CD4-positive, alpha-beta T cell treated with Interleukin-4 for 4 hours (primary cell): Measurements from ENCODE around the gene TFAP2B.

ENCODE experiments used
- DNase-seq: peaks from one replicate; pipeline ENCODE4 v3.0.0-alpha.2; 2020

Gene TFAP2B

DNA sequence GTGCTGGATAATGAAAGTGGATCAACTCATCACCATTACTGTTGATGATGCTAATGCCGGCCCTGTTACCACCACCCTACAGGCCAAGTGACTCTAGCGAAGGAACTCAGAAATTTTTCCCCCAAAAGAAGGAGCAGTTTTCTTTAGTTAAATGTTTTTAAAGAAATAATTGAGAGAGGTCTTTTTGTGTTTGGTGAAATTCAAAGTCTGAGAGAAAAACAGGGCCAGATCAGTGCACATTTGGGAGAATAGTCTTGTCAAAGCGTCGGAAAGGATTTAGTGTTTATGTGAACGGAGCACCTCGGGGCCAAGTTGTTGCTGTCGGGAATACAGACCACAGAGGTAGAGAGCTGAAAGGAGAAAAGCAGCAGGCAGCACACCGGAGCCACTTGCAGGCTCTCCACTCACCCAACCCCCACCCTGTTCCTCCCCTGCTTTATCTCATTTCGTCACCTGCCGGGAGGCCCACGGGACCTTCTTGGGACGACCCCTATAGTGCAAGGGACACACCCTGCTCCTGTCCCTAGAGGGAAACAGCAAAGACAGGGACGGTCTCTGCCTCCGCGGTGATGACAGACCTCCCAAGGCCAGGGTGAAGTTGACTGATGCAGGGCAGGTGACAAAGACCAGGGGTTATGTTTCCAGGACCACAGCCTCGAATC is 6.8 kb downstream of the TFAP2B start:
- no peak for DNase-seq

- no peak for DNase-seq
Observed at GRCh38 chr6:50826037-50826761, 7.5 kb downstream of the TFAP2B start.

- no peak for DNase-seq
Observed at GRCh38 chr6:50826803-50827202, 8.1 kb downstream of the TFAP2B start.

DNA sequence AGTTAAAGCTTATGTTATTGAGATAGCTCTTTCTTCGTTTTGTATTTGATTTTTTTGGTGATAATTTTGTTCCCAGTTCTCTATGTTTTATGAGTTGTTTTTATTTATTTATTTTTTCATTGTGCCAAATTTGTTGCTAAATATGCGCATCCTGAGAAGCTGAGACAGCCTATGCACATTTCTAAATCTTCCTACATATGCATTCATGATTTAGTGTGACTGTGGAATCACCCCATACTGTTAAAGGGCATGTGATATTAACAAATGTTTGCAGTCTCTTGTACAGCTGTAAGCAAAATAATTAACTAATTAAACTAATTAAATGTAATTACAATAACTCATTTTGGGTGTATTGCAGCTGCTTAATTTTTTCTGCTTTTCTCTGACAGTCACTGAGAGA is 10.4 kb downstream of the TFAP2B start:
- DNase-seq = no peak

- DNase-seq = no peak
Observed at GRCh38 chr6:50829898-50830444, 11.3 kb downstream of the TFAP2B start.

DNA sequence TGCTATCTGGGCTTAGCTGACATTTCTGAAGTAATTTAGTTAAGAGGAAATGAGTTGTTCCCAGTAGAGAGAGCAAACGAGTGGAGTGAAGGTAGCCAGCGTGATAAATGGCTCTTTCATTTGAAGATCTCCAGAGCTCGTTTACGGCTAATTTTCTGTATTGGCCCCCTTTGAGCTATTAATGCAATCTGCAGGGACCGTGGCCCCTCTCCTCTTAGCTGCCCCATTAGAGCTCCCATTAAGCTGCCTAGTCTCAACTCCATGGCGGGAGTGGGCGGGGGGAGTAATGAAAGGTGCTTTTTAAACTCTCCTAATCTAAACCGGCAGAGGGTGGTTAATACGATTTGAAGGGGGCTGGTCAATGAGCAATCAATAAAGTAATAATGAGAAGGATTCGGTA is 12.5 kb downstream of the TFAP2B start:
- DNase-seq = no peak

GRCh38 chr6:50832912-50833311 is 14.2 kb downstream of the TFAP2B start:
- DNase-seq = no peak

DNA sequence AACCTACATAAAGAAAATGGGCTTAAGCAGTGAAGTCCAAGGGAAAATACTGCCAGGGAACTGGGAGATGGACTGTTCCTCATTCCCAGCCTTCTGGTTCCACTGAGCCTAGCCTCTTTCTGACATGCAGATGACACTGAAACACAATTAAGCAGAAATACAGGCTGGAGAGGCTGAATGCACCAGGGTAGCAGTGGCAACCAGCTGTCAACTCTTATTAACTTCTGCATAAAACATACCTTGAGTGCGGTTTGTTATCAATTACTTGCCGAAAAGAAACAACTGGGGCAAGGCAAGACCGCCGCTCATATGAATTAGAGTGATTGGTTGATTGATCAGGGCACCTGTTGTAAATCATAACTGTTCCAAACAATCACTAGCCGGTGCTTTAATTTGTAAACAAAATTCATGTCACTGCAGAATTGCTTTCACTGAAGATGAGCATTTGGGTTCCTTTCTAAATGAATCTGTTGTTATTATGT is 16.3 kb downstream of the TFAP2B start:
- no peak for DNase-seq

GRCh38 chr6:50836231-50836630 is 17.6 kb downstream of the TFAP2B start:
- no peak for DNase-seq

DNA sequence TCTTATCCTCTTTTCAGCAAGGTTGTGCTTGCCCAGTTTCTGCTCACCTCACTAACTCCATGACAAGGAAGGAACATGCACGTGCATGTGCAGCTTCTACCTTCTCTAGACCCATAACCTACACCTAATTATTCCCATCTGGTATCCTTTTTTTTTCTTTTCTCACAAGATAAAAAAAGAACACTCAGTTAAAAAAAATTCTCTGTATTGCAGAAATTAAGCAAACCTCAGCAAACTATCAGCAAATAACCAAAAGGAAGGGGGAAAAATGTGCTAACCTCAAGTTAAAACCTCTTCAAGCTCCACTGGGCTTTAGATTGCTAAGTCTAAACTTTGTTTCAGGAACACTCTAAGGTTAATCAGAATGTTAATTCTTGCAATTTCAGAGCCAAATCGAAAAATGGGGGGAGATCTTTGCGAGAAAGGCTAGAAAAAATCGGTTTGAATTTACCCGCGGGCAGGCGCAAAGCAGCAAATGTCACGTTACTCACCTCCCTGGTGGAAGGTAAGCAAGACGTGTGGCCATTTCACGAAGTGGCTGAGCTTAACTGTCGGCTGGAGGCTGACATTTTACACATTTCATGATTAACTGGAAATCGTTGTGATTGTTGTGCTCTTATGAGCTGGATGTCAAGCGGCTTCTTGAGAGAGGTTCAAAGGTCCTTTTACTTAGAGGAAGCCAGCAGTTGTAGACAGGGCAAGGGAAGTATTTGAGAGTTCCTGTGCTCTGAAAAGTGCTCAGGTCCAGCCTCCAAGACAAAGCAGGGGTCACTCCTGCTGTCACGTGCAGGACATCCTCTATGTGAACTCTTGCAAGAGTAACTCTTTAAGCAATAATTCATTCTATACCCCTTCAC is 19.1 kb downstream of the TFAP2B start:
- no peak for DNase-seq

- DNase-seq = no peak
Observed at GRCh38 chr6:50840112-50840810, 21.6 kb downstream of the TFAP2B start.

- DNase-seq = no peak
Observed at GRCh38 chr6:50840811-50841192, 22.1 kb downstream of the TFAP2B start.

GRCh38 chr6:50842446-50842845 is 23.8 kb downstream of the TFAP2B start:
- no peak for DNase-seq

GRCh38 chr6:50842861-50843384 is 24.3 kb downstream of the TFAP2B start:
- no peak for DNase-seq

- DNase-seq = no peak
Observed at GRCh38 chr6:50843842-50844241, 25.2 kb downstream of the TFAP2B start.

DNA sequence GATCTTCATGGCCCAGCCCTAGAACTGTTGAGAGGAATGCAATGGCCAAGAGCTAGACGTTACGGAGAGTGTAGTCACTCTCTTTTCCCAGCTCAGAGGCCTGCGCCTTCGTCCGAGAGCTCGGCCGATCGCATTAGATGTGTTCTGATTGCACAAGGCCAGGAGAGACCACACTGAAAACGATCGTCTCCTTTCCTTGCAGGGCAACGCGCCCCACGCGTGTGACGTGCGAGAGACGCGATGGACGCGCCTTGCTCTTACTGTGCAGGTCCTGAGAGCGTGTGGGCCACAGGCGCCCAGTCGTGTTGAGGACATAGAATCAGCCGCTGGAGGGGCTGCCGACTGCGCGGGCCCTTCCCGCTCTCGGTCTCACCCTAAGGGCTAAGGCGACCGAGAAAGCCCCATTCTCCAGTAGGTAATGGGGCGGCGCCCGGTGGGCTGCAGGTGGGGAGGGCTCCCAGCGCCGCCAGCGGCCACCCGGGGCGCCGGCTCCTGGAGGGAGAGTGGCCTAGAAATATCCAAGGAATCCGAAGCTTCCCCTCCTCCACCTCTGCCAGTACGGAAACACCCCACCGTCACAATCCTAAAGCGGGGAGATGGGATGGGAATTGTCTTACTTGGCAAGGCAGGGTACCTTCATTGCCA is 26.9 kb downstream of the TFAP2B start:
- no peak for DNase-seq

- DNase-seq = no peak
Observed at GRCh38 chr6:50846144-50846851, 27.6 kb downstream of the TFAP2B start.

DNA sequence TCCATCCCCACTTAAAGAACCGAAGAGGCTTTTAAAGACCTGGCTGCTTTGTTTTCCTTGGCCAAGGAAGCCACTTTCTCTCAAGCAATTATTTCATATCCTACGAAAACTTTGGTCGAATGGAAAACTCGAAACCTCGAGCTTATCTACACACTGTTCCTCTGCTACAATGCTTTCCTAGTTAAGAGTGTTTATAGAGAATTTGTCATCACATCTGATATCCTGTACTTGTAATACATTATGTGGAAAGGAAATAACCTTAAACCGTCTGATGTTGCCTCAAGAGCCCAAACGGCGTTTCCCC is 28.1 kb downstream of the TFAP2B start:
- DNase-seq = no peak

GRCh38 chr6:50847890-50848594 is 29.4 kb downstream of the TFAP2B start:
- no peak for DNase-seq

DNA sequence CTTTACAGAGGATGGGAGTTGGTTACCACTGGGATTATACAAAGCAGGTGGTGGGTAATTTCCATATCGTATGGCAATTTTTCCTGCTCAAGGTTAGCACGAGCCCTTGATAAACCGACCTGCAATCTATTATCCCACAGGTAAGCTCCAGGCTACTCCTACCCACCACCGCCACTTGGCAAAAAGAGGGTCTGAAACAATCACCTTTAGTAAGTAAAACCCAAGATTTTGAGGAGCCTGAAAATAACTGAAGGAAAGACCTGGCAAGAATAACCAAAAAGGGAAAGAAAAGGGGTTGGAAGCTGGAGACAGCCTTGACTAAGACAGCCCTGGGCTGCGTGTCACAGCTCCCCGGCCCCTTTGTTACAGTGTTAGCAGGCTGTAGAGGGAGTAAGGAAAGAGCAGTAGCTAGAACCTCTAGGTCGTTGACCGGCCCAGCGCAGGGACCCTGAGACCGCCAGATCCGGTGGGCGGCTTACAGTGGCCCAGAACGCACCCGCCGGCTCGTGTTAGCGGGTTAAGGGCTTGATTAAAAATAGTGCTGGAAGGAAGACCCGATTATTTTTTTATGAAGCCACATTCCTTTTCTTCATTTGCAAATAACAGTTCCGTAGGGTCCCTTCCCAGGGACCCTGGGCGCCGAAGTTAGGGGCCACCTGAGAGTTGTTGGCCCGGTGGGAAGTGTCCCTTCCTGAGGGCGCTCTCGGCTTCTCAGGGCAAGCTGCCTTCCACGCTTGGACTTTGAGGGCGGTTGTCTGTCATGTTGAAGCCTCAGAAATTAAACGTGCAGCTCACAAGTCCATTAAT is 30.5 kb downstream of the TFAP2B start:
- no peak for DNase-seq
